A673 (cell line): ENCODE measurements around the gene TRABD2A. TPM values are rescaled to one million over a fixed set of nuclear protein-coding genes. Genes with fewer than 3 reads are reported as not detected.

ENCODE experiments used
- BruUV-seq: library from RNA; stranded (reverse); fragments of 400-500 nt; replicated peaks from 2 replicates; lab custom pipeline; 2021; lab: Mats Ljungman, UMichigan
- CTCF ChIA-PET: fragments of 300-600 bp; sonication (Branson Sonifier 250); formaldehyde crosslinking; loops from one replicate; lab custom pipeline; 2022; ENCODE audit warnings: antibody characterized with exemption; lab: Charles Lee
- POLR2A ChIA-PET: fragments of 300-600 bp; sonication (Branson Sonifier 250); formaldehyde crosslinking; loops from one replicate; lab custom pipeline; 2022; ENCODE audit warnings: antibody characterized with exemption; ENCODE audit not compliant: low non-redundant PET; lab: Charles Lee
- DNase-seq: peaks from one replicate; pipeline ENCODE4 v3.0.0-alpha.2; 2015; ENCODE audit warnings: low spot score
- H3K27ac ChIP-seq: fragments of 200-600 bp; sonication (generic); 2 replicates; pipeline ENCODE4 v1.5.1; 2016; ENCODE audit warnings: mixed run types, low read depth, mild to moderate bottlenecking, mixed read lengths, antibody characterized with exemption, low read length; ENCODE audit not compliant: poor library complexity, severe bottlenecking
- H3K27me3 ChIP-seq: fragments of 200-600 bp; sonication (generic); replicated peaks from 2 replicates; pipeline ENCODE4 v1.6.1; 2017; ENCODE audit warnings: mixed run types, low read depth, mild to moderate bottlenecking, mixed read lengths, antibody characterized with exemption, low read length; ENCODE audit not compliant: insufficient read depth, poor library complexity
- H3K36me3 ChIP-seq: fragments of 200-600 bp; sonication (generic); 2 replicates; pipeline ENCODE4 v1.6.1; 2016; ENCODE audit warnings: mixed run types, mild to moderate bottlenecking, mixed read lengths, antibody characterized with exemption, low read length; ENCODE audit not compliant: insufficient read depth, poor library complexity, severe bottlenecking
- H3K4me1 ChIP-seq: fragments of 200-600 bp; sonication (generic); 2 replicates; pipeline ENCODE4 v1.6.1; 2017; ENCODE audit warnings: mixed run types, mild to moderate bottlenecking, mixed read lengths, antibody characterized with exemption, low read length; ENCODE audit not compliant: insufficient read depth, poor library complexity, severe bottlenecking
- H3K4me3 ChIP-seq: fragments of 200-600 bp; sonication (generic); 2 replicates; pipeline ENCODE4 v1.5.1; 2016; ENCODE audit warnings: low read depth, mixed run types, mild to moderate bottlenecking, mixed read lengths, low read length; ENCODE audit not compliant: poor library complexity, severe bottlenecking
- H3K9me3 ChIP-seq: fragments of 200-600 bp; sonication (generic); 2 replicates; pipeline ENCODE4 v1.6.1; 2016; ENCODE audit warnings: mixed run types, low read depth, mild to moderate bottlenecking, mixed read lengths, antibody characterized with exemption, low read length; ENCODE audit not compliant: poor library complexity, severe bottlenecking
- CTCF ChIP-seq: fragments of 300-800, 200-600 bp; sonication (generic); conservative IDR thresholded peaks from 2 replicates; pipeline ENCODE4 v1.5.1; 2017; ENCODE audit warnings: low read depth, mild to moderate bottlenecking, antibody characterized with exemption, low read length, moderate library complexity, mixed read lengths
- EZH2 ChIP-seq: fragments of 200-600 bp; sonication (generic); IDR thresholded peaks from 2 replicates; pipeline ENCODE4 v1.6.1; 2017; ENCODE audit warnings: borderline replicate concordance, low read depth, mild to moderate bottlenecking, mixed read lengths, antibody characterized with exemption, low read length; ENCODE audit not compliant: poor library complexity, severe bottlenecking
- intact Hi-C: fragments of 100-400 bp; cut with micrococcal nuclease; formaldehyde crosslinking; loops from one replicate; pipeline ENCODE4 v1.10.0; 2022; ENCODE audit not compliant: unreplicated experiment
- total RNA-seq: library from RNA; stranded (reverse); gene quantifications from 2 replicates; pipeline ENCODE4 v1.2.3, GENCODE V29; 2021

Gene TRABD2A
- total RNA-seq, 1 experiment from 2014 or later = 0.67 TPM

DNA sequence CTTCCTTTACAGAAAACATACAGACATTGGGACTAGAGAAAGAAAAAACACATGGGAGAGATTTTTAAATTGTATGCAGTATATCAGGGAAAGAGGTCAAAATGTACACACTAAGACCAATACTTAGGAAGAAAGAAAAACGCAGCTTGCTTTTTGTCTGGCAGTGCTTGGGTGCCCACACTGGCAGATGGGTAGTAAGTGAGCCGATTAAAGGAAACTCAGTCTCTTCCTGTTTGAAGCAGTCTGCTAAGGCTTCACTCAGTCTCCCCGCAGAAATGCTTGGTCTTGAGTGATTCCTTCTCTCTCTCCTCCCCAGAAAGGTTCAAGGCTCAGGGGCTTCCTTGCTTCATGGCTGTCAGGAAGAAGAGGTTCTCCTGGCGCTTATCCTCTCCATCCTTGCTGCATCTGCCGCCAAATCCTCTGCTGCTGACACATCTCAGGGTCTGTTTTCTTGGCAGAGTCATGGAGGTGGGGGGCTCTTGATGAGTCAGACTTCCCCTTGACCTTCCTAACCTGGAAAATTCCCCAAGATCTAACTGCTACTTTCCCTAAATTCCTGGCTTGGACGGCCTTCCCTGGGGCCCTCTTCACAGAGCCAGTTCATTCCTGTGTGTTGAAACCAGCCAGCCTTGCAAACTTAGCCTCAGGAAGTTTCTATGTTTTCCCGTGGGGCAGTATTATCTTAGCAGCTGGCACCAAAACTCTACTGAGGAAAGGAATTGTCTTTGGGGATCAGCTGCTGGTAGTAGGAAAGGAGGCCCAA is 14.1 kb upstream of the TRABD2A start:
- no peak overlapping the region for H3K4me3 ChIP-seq
- peaks cover 29% of the 10 kb centered on the region for H3K4me1 ChIP-seq
- ChIA-PET CTCF (no interaction called here), POLR2A (no interaction called here)
- no peaks in the 10 kb centered on the region for H3K27me3 ChIP-seq
- no TSS peak for BruUV-seq
- H3K9me3 ChIP-seq = no peaks in the 10 kb centered on the region
- intact Hi-C loops = no loop called here
- H3K36me3 ChIP-seq = no peaks in the 10 kb centered on the region
- DNase-seq = peak; percentile 21
- TF ChIP-seq EZH2 = no peak
- TF ChIP-seq CTCF = no peak
- H3K27ac ChIP-seq = peak overlapping the region; percentile 30

DNA sequence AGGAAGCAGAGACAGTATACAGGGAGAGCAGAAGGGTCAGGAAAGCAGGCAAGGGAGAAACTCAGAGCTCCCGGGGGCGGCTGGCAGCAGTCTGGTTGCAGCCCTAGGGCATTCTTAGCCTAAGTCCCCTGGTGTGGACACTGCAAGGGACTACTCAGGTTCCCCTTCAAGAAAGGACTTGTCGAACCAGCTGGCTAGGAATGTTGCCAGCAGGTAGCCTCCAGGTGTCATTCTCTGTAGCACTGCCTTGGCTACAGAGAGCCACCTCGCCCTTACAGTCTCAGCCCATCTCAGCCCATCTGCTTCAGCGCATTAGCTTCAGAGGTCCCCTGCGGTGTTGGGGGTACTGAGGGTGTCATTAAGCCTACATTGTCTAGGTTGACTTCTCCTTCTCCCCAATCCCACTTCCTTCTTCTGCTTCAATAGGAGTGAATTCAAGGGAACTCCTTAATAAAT is 13.3 kb upstream of the TRABD2A start:
- intact Hi-C loops = no loop called here
- no peak for TF ChIP-seq EZH2
- no peak for TF ChIP-seq CTCF
- no peaks in the 10 kb centered on the region for H3K27me3 ChIP-seq
- no peaks in the 10 kb centered on the region for H3K36me3 ChIP-seq
- H3K9me3 ChIP-seq = no peaks in the 10 kb centered on the region
- no TSS peak for BruUV-seq
- no peak overlapping the region for H3K27ac ChIP-seq
- H3K4me3 ChIP-seq = no peak overlapping the region
- POLR2A ChIA-PET = no interaction called here
- H3K4me1 ChIP-seq = peaks cover 29% of the 10 kb centered on the region
- CTCF ChIA-PET = no interaction called here
- DNase-seq = no peak

DNA sequence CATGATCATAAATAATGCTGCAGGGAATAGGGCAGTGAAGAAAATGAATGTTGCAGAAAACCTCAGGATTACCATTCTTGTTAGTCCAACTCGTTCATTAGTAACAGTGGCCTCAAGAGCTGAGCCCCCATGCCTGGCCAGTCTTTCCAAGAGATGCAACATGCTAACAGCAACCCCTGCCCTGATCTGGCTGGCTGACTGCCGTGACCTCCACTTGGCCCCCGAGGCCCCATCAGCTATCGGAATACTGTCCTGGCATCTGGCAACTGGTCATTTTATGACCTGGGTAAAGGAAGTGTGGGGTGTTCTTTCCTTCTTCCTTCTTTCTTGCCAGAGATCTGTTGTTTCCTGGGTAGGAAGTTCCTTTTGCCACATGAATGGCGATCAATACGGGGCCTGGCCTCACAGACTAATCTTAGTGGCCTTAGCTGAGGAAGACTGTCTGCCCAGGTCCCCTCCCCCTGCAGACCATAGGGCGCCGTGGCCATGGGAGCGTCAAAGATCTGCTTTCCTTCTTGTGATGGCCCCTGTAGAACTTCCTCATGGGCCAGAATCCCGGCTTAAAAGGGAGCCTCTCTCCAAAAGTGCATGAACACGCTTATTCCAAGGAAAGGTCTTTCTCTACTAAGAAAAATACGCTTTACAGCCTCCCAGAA is 10.6 kb upstream of the TRABD2A start:
- no peak for DNase-seq
- BruUV-seq = no TSS peak
- ChIA-PET CTCF (no interaction called here), POLR2A (no interaction called here)
- Histone ChIP-seq H3K4me1 (peaks cover 14% of the 10 kb centered on the region), H3K36me3 (no peaks in the 10 kb centered on the region), H3K27ac (no peak overlapping the region), H3K9me3 (no peaks in the 10 kb centered on the region), H3K27me3 (no peaks in the 10 kb centered on the region), H3K4me3 (no peak overlapping the region)
- no peak for TF ChIP-seq CTCF
- TF ChIP-seq EZH2 = no peak
- intact Hi-C loops = no loop called here
